ENCODE results near the gene TVP23A.
"Not testable (repeated sequence)": the region's sequence is repeated elsewhere in the genome, so short reads cannot be mapped to it uniquely, and the experiment has no call there.

Gene TVP23A

GRCh38 chr16:10791048-10791447 is 27.5 kb downstream of the TVP23A start:
- no peak for DNase-seq

GRCh38 chr16:10788630-10789029 is 30.0 kb downstream of the TVP23A start:
- not testable (repeated sequence) for DNase-seq

GRCh38 chr16:10787304-10787703 is 31.3 kb downstream of the TVP23A start:
- DNase-seq: no peak

GRCh38 chr16:10782628-10783027 is 36.0 kb downstream of the TVP23A start:
- no peak for DNase-seq

- DNase-seq: no peak
Observed at GRCh38 chr16:10780628-10781027, 38.0 kb downstream of the TVP23A start.

GRCh38 chr16:10779908-10780307 is 38.7 kb downstream of the TVP23A start:
- not testable (repeated sequence) for DNase-seq

GRCh38 chr16:10777356-10777755 is 41.2 kb downstream of the TVP23A start:
- DNase-seq: no peak

- DNase-seq: not testable (repeated sequence)
Observed at GRCh38 chr16:10776923-10777322, 41.7 kb downstream of the TVP23A start.

GRCh38 chr16:10776280-10776679 is 42.3 kb downstream of the TVP23A start:
- no peak for DNase-seq

- no peak for DNase-seq
Observed at GRCh38 chr16:10770907-10771306, 47.7 kb downstream of the TVP23A start.

- no peak for DNase-seq
Observed at GRCh38 chr16:10769381-10769780, 49.2 kb downstream of the TVP23A start.

- no peak for DNase-seq
Observed at GRCh38 chr16:10767127-10767526, 51.5 kb downstream of the TVP23A start.

GRCh38 chr16:10765772-10766171 is 52.8 kb downstream of the TVP23A start:
- no peak for DNase-seq

- DNase-seq: no peak
Observed at GRCh38 chr16:10763456-10763855, 55.1 kb downstream of the TVP23A start.

- no peak for DNase-seq
Observed at GRCh38 chr16:10762336-10763016, 56.1 kb downstream of the TVP23A start.

GRCh38 chr16:10761373-10761772 is 57.2 kb downstream of the TVP23A start:
- no peak for DNase-seq

GRCh38 chr16:10760858-10761257 is 57.7 kb downstream of the TVP23A start:
- DNase-seq: no peak

- DNase-seq: no peak
Observed at GRCh38 chr16:10756574-10756973, 62.0 kb downstream of the TVP23A start.

- no peak for DNase-seq
Observed at GRCh38 chr16:10754941-10755340, 63.7 kb downstream of the TVP23A start.

GRCh38 chr16:10753670-10754069 is 64.9 kb downstream of the TVP23A start:
- no peak for DNase-seq

GRCh38 chr16:10752843-10753523 is 65.6 kb downstream of the TVP23A start:
- no peak for DNase-seq

GRCh38 chr16:10751291-10751697 is 67.3 kb downstream of the TVP23A start:
- DNase-seq: no peak

GRCh38 chr16:10750793-10751192 is 67.8 kb downstream of the TVP23A start:
- no peak for DNase-seq

GRCh38 chr16:10745841-10746240 is 72.8 kb downstream of the TVP23A start:
- no peak for DNase-seq

All from NCI-H226 (cell line).